Bronchial epithelial cell (primary cell): ENCODE results near the gene CMBL. TPM values are rescaled to one million over a fixed set of nuclear protein-coding genes. Genes with fewer than 3 reads are reported as not detected.
"Not testable (repeated sequence)": the region's sequence is repeated elsewhere in the genome, so short reads cannot be mapped to it uniquely, and the experiment has no call there.

ENCODE experiments used
- DNase-seq: peaks from one replicate; pipeline ENCODE4 v3.0.0-alpha.2; 2010; ENCODE audit warnings: low read depth
- FAIRE-seq: peaks from 2 replicates; lab custom pipeline; 2011; peaks lifted over from hg19 to GRCh38; lab: Jason Lieb, UNC
- H3K27me3 ChIP-seq: 2 replicates; pipeline ENCODE4 v1.5.1; 2011; ENCODE audit warnings: low read length; ENCODE audit not compliant: control insufficient read depth, insufficient read depth
- H3K36me3 ChIP-seq: 2 replicates; pipeline ENCODE4 v1.5.1; 2011; ENCODE audit warnings: low read length; ENCODE audit not compliant: control insufficient read depth, insufficient read depth
- H3K4me3 ChIP-seq: 2 replicates; pipeline ENCODE4 v1.5.1; 2011; ENCODE audit warnings: mild to moderate bottlenecking, low read depth, low read length, control low read depth
- total RNA-seq: library from RNA; depleted of rRNA; stranded (reverse); fragments of >200 nt; gene quantifications from 2 replicates; pipeline ENCODE4 v1.2.1, GENCODE V29; 2014
- TF ChIP-seq, protein P1 (sequence below): IDR thresholded peaks from 2 replicates; pipeline ENCODE4 v1.5.1; 2011; ENCODE audit warnings: mild to moderate bottlenecking, moderate library complexity, low read length, control low read depth, inconsistent platforms; ENCODE audit not compliant: insufficient read depth, severe bottlenecking

CMBL gene
- total RNA-seq, 1 donor from 2014 or later: 6.1 TPM

DNA sequence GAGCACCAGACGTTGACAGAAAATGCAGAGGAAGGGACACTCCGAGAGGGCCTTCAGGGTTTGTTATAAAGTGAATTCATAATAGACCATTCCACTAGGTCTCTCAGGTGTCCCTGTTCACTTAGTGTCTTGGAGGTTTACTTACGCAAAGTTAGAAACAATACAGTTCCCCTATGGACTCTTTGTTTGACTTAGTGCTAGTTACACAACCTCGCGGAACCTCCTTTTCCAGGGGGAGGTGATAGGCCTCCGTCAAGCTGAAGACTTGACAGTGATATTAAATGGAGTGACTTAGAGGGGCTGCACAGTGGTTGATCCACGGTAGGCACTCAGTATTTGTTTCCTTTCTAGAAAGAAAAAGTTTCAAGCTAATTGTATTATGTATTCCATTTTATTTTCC, 56.3 kb downstream of the CMBL start:
- DNase-seq (no peak), FAIRE-seq (no peak)
- H3K4me3 ChIP-seq: peak overlapping the region; percentile 79
- TF ChIP-seq, protein P1, sequence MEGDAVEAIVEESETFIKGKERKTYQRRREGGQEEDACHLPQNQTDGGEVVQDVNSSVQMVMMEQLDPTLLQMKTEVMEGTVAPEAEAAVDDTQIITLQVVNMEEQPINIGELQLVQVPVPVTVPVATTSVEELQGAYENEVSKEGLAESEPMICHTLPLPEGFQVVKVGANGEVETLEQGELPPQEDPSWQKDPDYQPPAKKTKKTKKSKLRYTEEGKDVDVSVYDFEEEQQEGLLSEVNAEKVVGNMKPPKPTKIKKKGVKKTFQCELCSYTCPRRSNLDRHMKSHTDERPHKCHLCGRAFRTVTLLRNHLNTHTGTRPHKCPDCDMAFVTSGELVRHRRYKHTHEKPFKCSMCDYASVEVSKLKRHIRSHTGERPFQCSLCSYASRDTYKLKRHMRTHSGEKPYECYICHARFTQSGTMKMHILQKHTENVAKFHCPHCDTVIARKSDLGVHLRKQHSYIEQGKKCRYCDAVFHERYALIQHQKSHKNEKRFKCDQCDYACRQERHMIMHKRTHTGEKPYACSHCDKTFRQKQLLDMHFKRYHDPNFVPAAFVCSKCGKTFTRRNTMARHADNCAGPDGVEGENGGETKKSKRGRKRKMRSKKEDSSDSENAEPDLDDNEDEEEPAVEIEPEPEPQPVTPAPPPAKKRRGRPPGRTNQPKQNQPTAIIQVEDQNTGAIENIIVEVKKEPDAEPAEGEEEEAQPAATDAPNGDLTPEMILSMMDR: no peak
- H3K27me3 ChIP-seq: no peaks in the 10 kb centered on the region
- peaks cover 9% of the 10 kb centered on the region for H3K36me3 ChIP-seq

DNA sequence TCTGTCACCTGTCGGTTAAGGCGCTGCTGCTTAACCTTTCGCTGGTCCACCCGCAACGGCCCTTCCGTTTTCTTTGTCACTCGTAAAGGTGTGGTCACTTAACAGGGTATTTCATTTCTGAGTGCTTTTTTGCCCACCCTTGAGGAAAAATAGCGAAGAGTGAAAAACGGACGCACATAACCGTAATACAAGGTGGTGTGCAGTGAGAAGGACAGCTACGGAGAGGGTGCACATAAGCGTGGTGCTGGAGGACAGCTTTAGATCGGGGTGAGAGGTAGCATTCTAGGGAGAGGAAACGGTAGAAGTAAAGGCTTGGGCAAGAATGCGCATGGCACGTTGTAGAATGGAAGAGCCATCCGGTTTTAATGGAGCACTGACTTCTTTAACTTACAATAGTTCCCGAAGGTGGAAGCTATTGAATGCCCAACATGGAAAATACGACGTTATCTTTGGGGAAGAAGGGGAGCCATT, 56.9 kb downstream of the CMBL start:
- peak overlapping the region; percentile 79 for H3K4me3 ChIP-seq
- peak; percentile 31 for DNase-seq
- TF ChIP-seq, protein P1: no peak
- H3K36me3 ChIP-seq: peaks cover 6% of the 10 kb centered on the region
- no peaks in the 10 kb centered on the region for H3K27me3 ChIP-seq
- FAIRE-seq: no peak

DNA sequence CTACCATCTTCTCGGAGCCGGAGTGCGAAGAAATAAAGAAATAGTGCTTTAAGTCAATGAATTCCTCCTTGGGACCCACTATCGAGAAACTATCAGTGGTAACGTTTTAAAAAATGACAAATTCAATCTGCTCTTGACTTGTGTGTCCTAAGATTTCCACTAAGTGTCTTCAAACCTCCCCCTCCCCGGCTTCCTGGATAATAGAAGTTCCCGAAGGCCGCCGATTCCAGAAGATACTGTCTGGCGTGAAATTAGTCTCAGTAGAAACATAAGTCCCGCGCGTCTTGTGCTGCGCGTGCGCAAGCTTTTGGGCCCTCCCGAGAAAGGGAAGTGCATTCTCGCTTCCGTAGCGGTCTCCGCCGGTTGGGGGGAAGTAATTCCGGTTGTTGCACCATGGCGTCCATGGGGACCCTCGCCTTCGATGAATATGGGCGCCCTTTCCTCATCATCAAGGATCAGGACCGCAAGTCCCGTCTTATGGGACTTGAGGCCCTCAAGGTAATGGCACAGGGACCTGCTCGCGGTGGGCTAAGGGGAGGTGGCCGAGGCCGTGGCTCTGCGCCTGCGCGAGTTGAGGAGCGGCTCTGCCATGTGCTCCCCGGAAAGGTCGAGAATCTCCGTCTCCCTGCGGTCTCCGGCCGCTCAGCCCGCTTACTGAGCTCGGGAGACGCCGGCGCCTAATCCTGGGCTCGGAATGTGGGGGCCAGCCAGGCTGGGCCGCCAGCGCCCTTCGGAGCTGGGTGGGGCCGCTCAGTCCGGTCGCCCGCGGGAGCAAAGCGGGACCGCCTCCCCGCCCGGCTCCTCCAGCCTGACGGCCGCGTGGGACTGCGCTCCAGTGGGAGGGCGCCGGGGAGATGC, 57.5 kb downstream of the CMBL start, which contains the start of gene CCT5:
CCT5 (plus strand) TSS at position 333 of the 858 bp plus-strand sequence; CDS start at position 394, 61 bp downstream.
- peak; percentile 94 for DNase-seq
- TF ChIP-seq, protein P1: no peak
- FAIRE-seq: no peak
- Histone ChIP-seq H3K27me3 (no peaks in the 10 kb centered on the region), H3K4me3 (peak within 1 kb of the TSS; percentile 79), H3K36me3 (peaks cover 3% of the 10 kb centered on the region)

DNA sequence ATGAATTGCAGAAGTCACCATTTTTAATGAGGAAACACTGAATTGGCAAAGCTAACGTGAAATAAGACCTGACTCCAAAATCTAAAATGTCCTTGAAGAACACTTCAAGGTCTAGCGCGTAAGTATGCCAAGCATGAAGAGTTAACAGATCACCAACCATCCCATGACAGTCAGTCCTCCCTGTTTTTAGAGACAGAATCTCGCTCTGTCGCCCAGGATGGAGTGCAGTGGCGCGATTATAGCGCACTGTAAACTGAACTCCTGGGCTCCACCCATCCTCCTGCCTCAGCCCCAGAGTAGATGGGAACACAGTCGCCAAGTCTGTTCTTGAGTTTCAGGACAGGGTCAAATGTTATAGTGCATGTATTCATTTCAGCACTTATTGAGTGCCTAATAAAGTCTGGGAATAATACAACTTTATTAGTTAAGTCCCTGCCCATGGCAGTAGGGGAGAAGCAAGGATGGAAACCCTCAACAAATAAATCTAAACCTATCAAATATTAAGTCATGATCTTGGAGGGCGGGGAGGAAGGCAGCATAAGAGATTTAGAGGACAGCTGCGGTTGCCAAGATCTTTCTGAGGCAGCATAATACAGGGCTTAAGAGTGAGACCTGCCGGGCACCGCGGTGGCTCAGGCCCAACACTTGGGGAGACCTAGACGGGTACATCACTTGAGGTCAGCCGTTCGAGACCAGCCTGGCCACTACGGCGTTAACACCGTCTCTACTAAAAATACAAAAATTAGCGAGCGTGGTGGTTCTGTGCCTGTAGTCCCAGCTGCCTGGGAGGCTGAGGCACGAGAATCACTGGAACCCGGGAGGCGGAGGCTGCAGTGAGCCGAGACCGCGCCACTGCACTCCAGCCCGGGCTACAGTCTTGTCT, 59.1 kb downstream of the CMBL start:
- TF ChIP-seq, protein P1: no peak
- no peak for DNase-seq
- FAIRE-seq: no peak
- Histone ChIP-seq H3K27me3 (no peaks in the 10 kb centered on the region), H3K4me3 (peak overlapping the region; percentile 79), H3K36me3 (peaks cover 1% of the 10 kb centered on the region)

DNA sequence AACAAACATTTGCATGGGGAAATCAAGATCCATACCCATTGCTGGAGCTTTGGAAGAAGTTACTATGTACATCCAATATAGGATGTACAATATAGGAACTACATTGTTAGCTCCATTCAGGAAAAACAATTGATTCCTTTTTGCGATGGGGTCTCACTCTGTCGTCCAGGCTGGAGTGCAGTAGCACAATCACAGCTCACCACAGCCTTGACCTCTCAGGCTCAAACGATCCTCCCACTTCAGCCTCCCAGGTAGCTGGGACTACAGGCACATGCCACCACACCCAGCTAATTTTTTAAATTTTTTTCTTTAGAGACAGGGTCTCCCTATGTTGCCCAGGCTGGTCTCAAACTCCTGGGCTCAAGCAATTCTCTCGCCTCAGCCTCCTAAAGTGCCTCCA, 60.5 kb downstream of the CMBL start:
- not testable (repeated sequence) for FAIRE-seq, H3K36me3 ChIP-seq, DNase-seq, H3K27me3 ChIP-seq, H3K4me3 ChIP-seq

DNA sequence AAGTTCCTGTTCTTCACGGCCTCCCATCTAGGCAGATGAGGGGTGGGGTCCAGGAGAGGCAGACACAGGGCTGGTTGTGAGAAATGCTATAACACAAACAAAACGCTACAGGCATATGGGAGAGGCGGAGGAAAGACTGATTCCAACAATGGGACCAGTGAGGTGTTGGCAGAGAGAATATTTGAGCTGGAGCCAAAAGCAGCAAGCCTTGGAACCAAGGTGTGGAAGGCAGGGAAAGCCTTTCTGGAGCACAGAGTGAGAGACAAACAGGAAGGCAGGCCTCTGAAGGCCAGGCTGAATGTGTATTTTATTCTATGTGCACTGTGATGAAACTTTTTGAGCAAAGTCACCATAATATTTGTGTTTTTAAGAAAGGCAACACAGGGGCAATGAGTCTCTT, 60.9 kb downstream of the CMBL start:
- no peak for FAIRE-seq
- Histone ChIP-seq H3K27me3 (no peaks in the 10 kb centered on the region), H3K36me3 (no peaks in the 10 kb centered on the region), H3K4me3 (no peak overlapping the region)
- DNase-seq: no peak
- TF ChIP-seq, protein P1: no peak
